Suprapubic skin (tissue), 4 donors: ENCODE data around the gene RPL10.

Experiments
- CTCF ChIP-seq, 2 donors: fragments of 200-600 bp in 1 of 2; fragments of 450-650 bp in 1 of 2; sonication (generic) in 1 of 2; IDR thresholded peaks; one replicate each; pipeline ENCODE4 v1.5.1; 2016 to 2019; ENCODE audit warnings: antibody characterized with exemption in 2 of 2, mild to moderate bottlenecking in 1 of 2, moderate library complexity in 1 of 2
- POLR2A ChIP-seq, 2 donors: fragments of 450-650 bp; IDR thresholded peaks; one replicate each; pipeline ENCODE4 v1.6.1; 2017; ENCODE audit warnings: antibody characterized with exemption in 2 of 2, mild to moderate bottlenecking in 2 of 2, moderate library complexity in 2 of 2
- POLR2AphosphoS5 ChIP-seq, 3 donors: sonication (generic); formaldehyde crosslinking; IDR thresholded peaks; one replicate each; pipeline ENCODE4 v1.6.1; 2017; ENCODE audit warnings: antibody characterized with exemption in 3 of 3

- TF ChIP-seq CTCF (IDR thresholded peaks at IDR 0.05) (no peak), POLR2A (IDR thresholded peaks at IDR 0.05) (no peak), POLR2AphosphoS5 (IDR thresholded peaks at IDR 0.05) (no peak)
These were observed 19.0 kb downstream of the RPL10 start for GRCh38 chrX:154417157-154417556.
